ENCODE data around the gene HGD. TPM values are rescaled to one million over a fixed set of nuclear protein-coding genes. Genes with fewer than 3 reads are reported as not detected.

Gene HGD
- total and polyA plus RNA-seq, 10 of the 15 experiments (the other 5 are each of a cell fraction or from before 2014, with no cell fraction given) = 0.18 to 0.81 (median 0.40) TPM; not detected in 6

GRCh38 chr3:120634539-120634938, 47.5 kb downstream of the HGD start:
- Histone ChIP-seq H3K4me2 (ENCODE audit: control insufficient read depth, insufficient read depth) (no peak overlapping the region), H3K9me3 (replicated peaks; ENCODE audit: control insufficient read depth, insufficient read depth, low read length) (no peaks in the 10 kb centered on the region), H3K27ac (ENCODE audit: control insufficient read depth, insufficient read depth) (no peak overlapping the region), H3K27me3 (replicated peaks in 1 of 2; ENCODE audit: control insufficient read depth in 2 of 2, insufficient read depth in 2 of 2, low read length in 1 of 2) (no peaks in the 10 kb centered on the region), H3K9ac (ENCODE audit: control insufficient read depth, insufficient read depth, low read length) (no peak overlapping the region), H3K4me1 (ENCODE audit: control insufficient read depth, insufficient read depth, low read length) (no peaks in the 10 kb centered on the region), H3K36me3 (ENCODE audit: control insufficient read depth in 2 of 2, insufficient read depth in 2 of 2, low read length in 1 of 2) (no peaks in the 10 kb centered on the region), H4K20me1 (ENCODE audit: control insufficient read depth, insufficient read depth) (no peaks in the 10 kb centered on the region), H3K79me2 (ENCODE audit: control insufficient read depth, insufficient read depth, low read length) (no peaks in the 10 kb centered on the region), H2AFZ (ENCODE audit: control insufficient read depth, low read depth, low read length) (no peak overlapping the region), H3K4me3 (no peak overlapping the region)
- DNase-seq (ENCODE audit: low read depth, low spot score) = no peak
- ChIA-PET POLR2A (interaction anchor here (0.8 to 1.6 kb wide), 3 partner anchors 9 to 12 kb away, joined by 3 to 5 read pairs (median 5); no protein-coding TSS in a partner anchor), CTCF (interaction anchor here (0.6 to 1.7 kb wide), 8 partner anchors 10 to 803 kb away, joined by 3 to 4 read pairs (median 3); no protein-coding TSS in a partner anchor), RAD21 (ENCODE audit: unreplicated experiment) (interaction anchor here (0.8 to 1.0 kb wide), 2 partner anchors 32 to 39 kb away, joined by 3 read pairs; partner anchors contain the start of gene NDUFB4), SMC1A (ENCODE audit: uncharacterized antibody, unreplicated experiment) (interaction anchor here (1.2 to 2.2 kb wide), 4 partner anchors 15 to 67 kb away, joined by 3 to 4 read pairs (median 4); no protein-coding TSS in a partner anchor)
- in situ Hi-C loops (cut with MboI) (no loop called here), intact Hi-C loops (cut with micrococcal nuclease; ENCODE audit: unreplicated experiment) (no loop called here)
- no peak for ATAC-seq
- no peak for FAIRE-seq
- BruUV-seq (replicated peaks) = no TSS peak
- 0% methylated on average over 1 of the region's 1 CpG for WGBS (ENCODE audit: insufficient coverage, insufficient replicate concordance, low lambda C conversion rate, missing lambda C conversion rate)
- TF ChIP-seq EZH2 (IDR thresholded peaks at IDR 0.05; ENCODE audit: borderline replicate concordance, control insufficient read depth, low read depth, low read length) (no peak), PRDM15 (CRISPR knock-in tag; IDR thresholded peaks at IDR 0.05) (no peak), CREM (IDR thresholded peaks at IDR 0.05; ENCODE audit: low read depth) (no peak), NR2F1 (conservative IDR thresholded peaks at IDR 0.05) (no peak), FOXK2 (IDR thresholded peaks at IDR 0.05) (no peak), BACH1 (IDR thresholded peaks at IDR 0.05; ENCODE audit: borderline replicate concordance) (no peak), RB1 (IDR thresholded peaks at IDR 0.05; ENCODE audit: borderline replicate concordance) (no peak), FOS (IDR thresholded peaks at IDR 0.05; ENCODE audit: borderline replicate concordance, extremely low read depth, insufficient read length) (no peak), MAX (IDR thresholded peaks at IDR 0.05; ENCODE audit: low read depth, low read length) (no peak), PKNOX1 (IDR thresholded peaks at IDR 0.05) (no peak), PAX8 (IDR thresholded peaks at IDR 0.05) (no peak), GABPA (IDR thresholded peaks at IDR 0.05; ENCODE audit: low read depth) (no peak), E4F1 (IDR thresholded peaks at IDR 0.05; ENCODE audit: borderline replicate concordance, partially characterized antibody) (no peak)

Measured in GM12878 (cell line).